Raji (cell line): Measurements from ENCODE around the gene MITF.

Source experiments
- POLR2A ChIP-seq: IDR thresholded peaks from 2 replicates; pipeline ENCODE4 v1.6.1; 2011; ENCODE audit warnings: low read depth, low read length, control low read depth; ENCODE audit not compliant: insufficient read depth

MITF gene

DNA sequence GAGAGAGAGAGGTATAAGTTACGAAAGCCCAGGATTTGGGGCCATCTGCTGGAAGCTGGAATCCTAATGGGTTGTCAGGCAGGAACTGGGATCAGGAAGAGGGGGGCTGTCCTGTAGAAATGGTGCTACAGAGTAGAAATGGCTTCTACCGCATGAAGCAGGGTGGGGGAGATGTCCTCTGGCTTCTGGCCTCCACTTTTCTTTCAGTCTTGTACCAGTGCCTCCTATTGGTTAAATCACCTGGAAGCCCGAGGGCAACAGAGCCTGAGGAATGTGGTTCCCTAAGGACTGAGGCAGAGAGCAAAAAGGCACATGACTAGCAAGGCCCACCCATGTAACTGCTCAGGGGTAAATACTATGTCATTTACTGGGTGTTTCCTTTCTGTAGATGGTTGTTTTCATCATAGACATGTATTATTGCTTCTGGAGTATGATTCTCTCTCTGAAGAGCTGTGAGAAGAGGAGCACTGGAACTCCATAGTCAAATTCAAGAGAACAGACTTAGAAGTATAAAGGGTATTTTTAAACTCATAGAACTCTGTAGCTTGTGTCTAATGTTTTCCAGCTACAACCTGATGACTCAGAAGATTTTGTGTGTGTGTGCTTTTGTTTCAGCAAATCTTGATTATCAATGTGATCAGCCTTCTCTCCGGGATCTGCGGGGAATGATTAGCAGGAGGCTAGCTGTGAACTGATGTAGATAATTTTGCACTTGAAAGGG, 20.2 kb upstream of the MITF start:
- no peak for TF ChIP-seq POLR2A

- TF ChIP-seq POLR2A, result no peak
Observed at GRCh38 chr3:69719587-69720122, 19.6 kb upstream of the MITF start.

GRCh38 chr3:69720824-69721223, 18.4 kb upstream of the MITF start:
- TF ChIP-seq POLR2A, result no peak

DNA sequence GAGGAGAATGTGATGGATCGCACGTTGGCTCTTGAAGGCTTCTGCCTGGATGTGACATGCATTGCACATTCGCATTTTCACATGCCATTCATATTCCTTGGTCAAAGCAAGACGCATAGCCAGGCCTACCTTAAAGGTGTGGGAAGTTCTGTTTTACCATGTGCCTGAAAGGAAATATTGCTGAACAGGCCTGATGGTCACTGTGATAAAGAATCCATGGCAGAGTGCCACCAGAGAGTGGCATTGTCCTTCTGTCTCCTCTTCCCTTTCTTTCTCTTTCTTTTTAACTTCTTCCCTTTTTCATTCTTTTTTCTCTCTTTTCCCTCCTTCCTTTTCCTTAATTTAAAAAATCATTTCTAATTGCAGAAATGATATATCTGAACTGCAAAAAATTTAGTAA, 15.9 kb upstream of the MITF start:
- no peak for TF ChIP-seq POLR2A

GRCh38 chr3:69724722-69725435, 14.4 kb upstream of the MITF start:
- no peak for TF ChIP-seq POLR2A

DNA sequence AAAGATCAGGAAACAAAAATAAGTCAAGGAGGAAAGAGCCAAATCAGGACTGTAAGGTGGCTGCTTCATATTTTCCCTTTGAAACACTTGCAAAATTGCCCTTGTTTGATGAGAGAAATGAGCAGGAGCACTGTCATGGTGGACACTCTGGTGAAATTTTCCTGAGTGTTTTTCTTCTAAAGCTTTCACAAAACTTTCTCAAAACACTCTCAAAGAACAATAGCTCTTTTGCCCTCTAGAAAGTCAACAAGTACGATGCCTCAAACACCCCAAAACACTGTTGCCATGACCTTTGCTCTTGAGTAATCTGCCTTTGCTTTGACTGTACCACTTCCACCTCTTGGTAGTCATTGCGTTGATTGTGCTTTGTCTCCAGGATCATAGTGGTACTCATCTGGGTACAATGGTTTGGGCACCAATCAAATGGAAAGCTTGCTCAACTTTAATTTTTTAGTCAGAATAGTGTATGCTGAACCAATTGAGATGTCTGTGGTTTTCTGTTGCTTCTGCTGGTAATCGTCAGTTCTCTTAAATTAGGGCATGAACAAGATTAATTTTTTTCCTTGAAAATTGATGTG, 13.2 kb upstream of the MITF start:
- no peak for TF ChIP-seq POLR2A

GRCh38 chr3:69729147-69729919, 9.9 kb upstream of the MITF start:
- no peak for TF ChIP-seq POLR2A

- TF ChIP-seq POLR2A, result no peak
Observed at GRCh38 chr3:69731080-69731479, 8.2 kb upstream of the MITF start.

- no peak for TF ChIP-seq POLR2A
Observed at GRCh38 chr3:69735893-69736292, 3.4 kb upstream of the MITF start.

GRCh38 chr3:69737392-69737791, 1.9 kb upstream of the MITF start:
- TF ChIP-seq POLR2A, result no peak

- no peak for TF ChIP-seq POLR2A
Observed at GRCh38 chr3:69738315-69738714, 949 bp upstream of the MITF start.

GRCh38 chr3:69738859-69739203, 433 bp upstream of the MITF start:
- TF ChIP-seq POLR2A, result no peak

- TF ChIP-seq POLR2A, result no peak
Observed at GRCh38 chr3:69740103-69741021, 1.1 kb downstream of the MITF start.

GRCh38 chr3:69741032-69741767, 1.9 kb downstream of the MITF start:
- TF ChIP-seq POLR2A, result no peak

DNA sequence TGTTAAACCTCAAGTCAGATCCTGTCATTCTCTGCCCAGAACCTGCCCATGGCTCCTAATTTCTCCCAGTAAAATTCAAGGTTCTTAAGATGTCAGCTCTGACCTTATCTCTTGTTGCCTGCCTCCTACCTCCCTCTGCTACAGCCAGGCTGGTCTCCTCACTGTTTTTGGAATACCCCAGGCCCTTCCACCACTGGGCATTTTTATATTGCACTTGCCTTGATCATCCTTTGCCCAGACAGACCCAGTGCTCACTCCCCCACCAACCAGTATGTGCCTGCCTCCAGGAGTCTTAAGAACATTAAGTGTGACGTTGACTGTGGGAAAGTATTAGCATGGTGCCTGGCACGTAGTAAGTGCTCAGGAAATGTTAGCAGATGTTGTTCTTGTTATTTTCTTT, 3.1 kb downstream of the MITF start:
- TF ChIP-seq POLR2A, result no peak
